PC-3 (cell line): ENCODE measurements around the gene WDR26. TPM values are rescaled to one million over a fixed set of nuclear protein-coding genes. Genes with fewer than 3 reads are reported as not detected.
A peak's percentile ranks its signal among the peaks of the same experiment; 100 is the strongest.

Experiments used
- ATAC-seq: fragments of 200-7000 bp; cut with Tn5 transposase; 2 replicates; pipeline ENCODE4 v1.9.1; 2020; ENCODE audit warnings: mild to moderate bottlenecking, moderate library complexity
- BruUV-seq: library from RNA; stranded (reverse); fragments of 400-500 nt; replicated peaks from 2 replicates; lab custom pipeline; 2021; lab: Mats Ljungman, UMichigan
- CTCF ChIA-PET: fragments of 300-600 bp; sonication (Branson Sonifier 250); formaldehyde crosslinking; loops from one replicate; lab custom pipeline; 2022; ENCODE audit warnings: antibody characterized with exemption; lab: Charles Lee
- POLR2A ChIA-PET: fragments of 300-600 bp; sonication (Branson Sonifier 250); formaldehyde crosslinking; loops from one replicate; lab custom pipeline; 2022; ENCODE audit warnings: antibody characterized with exemption; ENCODE audit not compliant: unreplicated experiment; lab: Charles Lee
- DNase-seq: peaks from one replicate; pipeline ENCODE4 v3.0.0-alpha.2; 2015
- H2AFZ ChIP-seq: fragments of 300-600 bp; sonication (generic); 2 replicates; pipeline ENCODE4 v1.6.0; 2016; ENCODE audit warnings: antibody characterized with exemption, low read length
- H3F3A ChIP-seq: fragments of 300-600 bp; sonication (generic); one replicate; pipeline ENCODE4 v1.6.0; 2017; ENCODE audit warnings: antibody characterized with exemption, low read length, control low read depth, mild to moderate bottlenecking; ENCODE audit not compliant: unreplicated experiment
- H3K27ac ChIP-seq: fragments of 300-600 bp; sonication (generic); 2 replicates; pipeline ENCODE4 v1.5.1; 2016; ENCODE audit warnings: mild to moderate bottlenecking, low read length
- H3K27me3 ChIP-seq: fragments of 300-600 bp; sonication (generic); 2 replicates; pipeline ENCODE4 v1.6.1; 2016; ENCODE audit warnings: low read length, mixed read lengths
- H3K36me3 ChIP-seq: fragments of 300-600 bp; sonication (generic); 2 replicates; pipeline ENCODE4 v1.6.1; 2016; ENCODE audit warnings: low read depth, mixed run types, low read length, mixed read lengths
- H3K4me1 ChIP-seq: fragments of 300-600 bp; sonication (generic); 2 replicates; pipeline ENCODE4 v1.5.1; 2016; ENCODE audit warnings: low read length; ENCODE audit not compliant: insufficient read depth
- H3K4me2 ChIP-seq: fragments of 300-600 bp; sonication (generic); 2 replicates; pipeline ENCODE4 v1.6.0; 2016; ENCODE audit warnings: low read length
- H3K4me3 ChIP-seq: fragments of 300-600 bp; sonication (generic); 2 replicates; pipeline ENCODE4 v1.5.1; 2016; ENCODE audit warnings: mild to moderate bottlenecking, low read length, mixed read lengths
- H3K79me2 ChIP-seq: fragments of 300-600 bp; sonication (generic); 2 replicates; pipeline ENCODE4 v1.6.1; 2017; ENCODE audit warnings: low read length, mixed read lengths
- H3K9ac ChIP-seq: fragments of 300-600 bp; sonication (generic); 2 replicates; pipeline ENCODE4 v1.6.0; 2016; ENCODE audit warnings: mild to moderate bottlenecking, low read length
- H3K9me2 ChIP-seq: fragments of 300-600 bp; sonication (generic); replicated peaks from 2 replicates; pipeline ENCODE4 v1.6.1; 2016; ENCODE audit warnings: mixed run types, low read length, mixed read lengths
- H3K9me3 ChIP-seq: fragments of 300-600 bp; sonication (generic); 2 replicates; pipeline ENCODE4 v1.6.1; 2016; ENCODE audit warnings: low read length, mixed read lengths
- H4K20me1 ChIP-seq: fragments of 300-600 bp; sonication (generic); 2 replicates; pipeline ENCODE4 v1.6.1; 2016; ENCODE audit warnings: low read length, mixed read lengths
- EZH2 ChIP-seq: fragments of 300-600 bp; sonication (generic); IDR thresholded peaks from one replicate; pipeline ENCODE4 v1.6.1; 2017; ENCODE audit warnings: antibody characterized with exemption, mild to moderate bottlenecking, low read length; ENCODE audit not compliant: unreplicated experiment
- EZH2phosphoT487 ChIP-seq: fragments of 300-600 bp; sonication (generic); IDR thresholded peaks from 2 replicates; pipeline ENCODE4 v1.6.1; 2018; ENCODE audit warnings: mild to moderate bottlenecking, antibody characterized with exemption, low read length, borderline replicate concordance
- intact Hi-C: fragments of 100-400 bp; cut with micrococcal nuclease; formaldehyde crosslinking; loops from 2 replicates; pipeline ENCODE4 v1.9.0; 2023
- total RNA-seq: library from RNA; depleted of rRNA; stranded (reverse); fragments of >200 nt; gene quantifications from 2 replicates; pipeline ENCODE4 v1.2.3, GENCODE V29; 2014
- TF ChIP-seq, protein P1 (sequence below): fragments of 300-600 bp; sonication (generic); conservative IDR thresholded peaks from 2 replicates; pipeline ENCODE4 v1.5.1; 2017; ENCODE audit warnings: antibody characterized with exemption, low read depth, mild to moderate bottlenecking, low read length

Gene WDR26
- total RNA-seq, 1 experiment from 2014 or later = 40.7 TPM

DNA sequence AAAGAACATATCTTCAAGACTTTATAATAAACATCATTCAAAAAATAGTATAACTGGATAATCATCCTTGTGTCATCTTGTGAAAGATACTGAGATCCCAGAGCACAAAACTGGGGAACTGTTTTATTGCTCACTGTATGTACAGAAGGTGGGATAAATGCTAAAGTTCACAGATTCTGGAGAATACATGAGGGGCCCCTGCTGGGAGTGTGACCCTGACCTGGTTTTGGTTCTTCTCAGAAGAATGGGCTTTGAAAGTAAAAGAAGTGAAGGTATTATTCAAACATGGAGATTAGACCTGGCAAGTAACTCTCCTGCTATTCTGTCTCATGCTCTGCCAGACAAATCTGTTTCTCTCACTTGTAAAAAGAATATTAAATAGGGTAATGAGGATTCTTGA lies 14.5 kb downstream of the WDR26 start:
- peaks cover 4% of the 10 kb centered on the region; the same call in 1 of the 2 replicates for H3K79me2 ChIP-seq
- TF ChIP-seq EZH2phosphoT487 (no peak), EZH2 (no peak)
- TF ChIP-seq, protein P1, sequence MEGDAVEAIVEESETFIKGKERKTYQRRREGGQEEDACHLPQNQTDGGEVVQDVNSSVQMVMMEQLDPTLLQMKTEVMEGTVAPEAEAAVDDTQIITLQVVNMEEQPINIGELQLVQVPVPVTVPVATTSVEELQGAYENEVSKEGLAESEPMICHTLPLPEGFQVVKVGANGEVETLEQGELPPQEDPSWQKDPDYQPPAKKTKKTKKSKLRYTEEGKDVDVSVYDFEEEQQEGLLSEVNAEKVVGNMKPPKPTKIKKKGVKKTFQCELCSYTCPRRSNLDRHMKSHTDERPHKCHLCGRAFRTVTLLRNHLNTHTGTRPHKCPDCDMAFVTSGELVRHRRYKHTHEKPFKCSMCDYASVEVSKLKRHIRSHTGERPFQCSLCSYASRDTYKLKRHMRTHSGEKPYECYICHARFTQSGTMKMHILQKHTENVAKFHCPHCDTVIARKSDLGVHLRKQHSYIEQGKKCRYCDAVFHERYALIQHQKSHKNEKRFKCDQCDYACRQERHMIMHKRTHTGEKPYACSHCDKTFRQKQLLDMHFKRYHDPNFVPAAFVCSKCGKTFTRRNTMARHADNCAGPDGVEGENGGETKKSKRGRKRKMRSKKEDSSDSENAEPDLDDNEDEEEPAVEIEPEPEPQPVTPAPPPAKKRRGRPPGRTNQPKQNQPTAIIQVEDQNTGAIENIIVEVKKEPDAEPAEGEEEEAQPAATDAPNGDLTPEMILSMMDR = no peak

DNA sequence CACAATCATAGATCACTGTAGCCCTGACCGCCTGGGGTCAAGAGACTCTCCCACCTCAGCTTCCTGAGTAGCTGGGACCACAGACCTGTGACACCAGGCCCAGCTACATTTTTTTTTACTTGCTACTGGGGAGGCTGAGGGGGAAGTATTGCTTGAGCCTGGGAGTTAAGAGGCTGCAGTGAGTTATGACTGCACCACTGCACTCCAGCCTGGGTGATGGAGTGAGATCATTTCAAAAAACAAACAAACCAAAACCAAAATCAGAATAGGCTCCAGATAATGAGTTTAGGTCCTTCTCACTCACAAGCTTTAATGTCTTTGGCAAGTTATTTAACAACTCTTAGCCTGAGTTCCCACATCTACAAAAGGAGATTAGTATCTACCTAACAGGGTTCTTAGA lies 22.8 kb downstream of the WDR26 start:
- ChIA-PET POLR2A (interaction anchor here (0.6 kb wide), 1 partner anchor 151 kb away, joined by 6 read pairs; no protein-coding TSS in a partner anchor), CTCF (interaction anchor here (0.8 kb wide), 1 partner anchor 19 kb away, joined by 5 read pairs; no protein-coding TSS in a partner anchor)
- DNase-seq (no peak), ATAC-seq (peak; percentile 64)
- no peak overlapping the region for H2AFZ ChIP-seq
- intact Hi-C loops = no loop called here
- H3K79me2 ChIP-seq = no peaks in the 10 kb centered on the region
- no peak overlapping the region for H3K4me2 ChIP-seq
- no peak overlapping the region for H3K4me3 ChIP-seq
- H3K36me3 ChIP-seq = peaks cover 39% of the 10 kb centered on the region
- no TSS peak for BruUV-seq
- no peaks in the 10 kb centered on the region for H3K9me3 ChIP-seq
- H3F3A ChIP-seq = no peaks in the 10 kb centered on the region
- H3K9me2 ChIP-seq = no peaks in the 10 kb centered on the region
- H3K27ac ChIP-seq = no peak overlapping the region
- H3K27me3 ChIP-seq = no peaks in the 10 kb centered on the region
- H4K20me1 ChIP-seq = no peaks in the 10 kb centered on the region
- H3K9ac ChIP-seq = no peak overlapping the region
- peaks cover 14% of the 10 kb centered on the region for H3K4me1 ChIP-seq
- TF ChIP-seq, protein P1 = no peak
- TF ChIP-seq EZH2 (no peak), EZH2phosphoT487 (no peak)

More for the DNA sequence above, 14.5 kb downstream of the WDR26 start:
- Histone ChIP-seq H3K9me2 (no peaks in the 10 kb centered on the region), H3K4me1 (no peaks in the 10 kb centered on the region), H3K9me3 (no peaks in the 10 kb centered on the region), H3K27ac (no peak overlapping the region), H3K9ac (no peak overlapping the region), H3K27me3 (no peaks in the 10 kb centered on the region), H3K4me3 (no peak overlapping the region), H3K36me3 (peaks cover 78% of the 10 kb centered on the region), H3K4me2 (no peak overlapping the region), H3F3A (no peaks in the 10 kb centered on the region), H4K20me1 (no peaks in the 10 kb centered on the region), H2AFZ (no peak overlapping the region)
- BruUV-seq = no TSS peak
- ChIA-PET POLR2A (no interaction called here), CTCF (no interaction called here)
- no peak for DNase-seq
- no peak for ATAC-seq
- intact Hi-C loops = loop anchor here (10.0 kb wide), 1 partner anchor 505 kb away; the partner anchor contains the start of gene DNAH14

DNA sequence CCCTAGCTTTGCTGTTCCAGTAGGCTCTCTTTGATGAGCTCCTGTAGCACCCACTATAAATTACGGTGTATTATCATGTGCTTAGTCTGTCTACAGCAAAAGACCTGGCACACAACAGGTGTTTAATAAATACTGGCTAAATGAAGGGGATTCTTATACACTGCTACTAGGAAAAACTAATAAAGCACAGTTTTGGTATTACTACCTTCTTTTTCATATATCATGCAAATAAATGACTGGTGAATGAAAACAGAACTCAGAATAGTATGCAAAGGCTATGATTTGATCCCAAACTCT lies 26.4 kb downstream of the WDR26 start:
- no peaks in the 10 kb centered on the region for H4K20me1 ChIP-seq
- H3K36me3 ChIP-seq = peaks cover 58% of the 10 kb centered on the region
- H3K79me2 ChIP-seq = no peaks in the 10 kb centered on the region
- intact Hi-C loops = loop anchor here (10.0 kb wide), 1 partner anchor 47 kb away; no protein-coding TSS in a partner anchor
- no peaks in the 10 kb centered on the region for H3K9me2 ChIP-seq
- H3K4me1 ChIP-seq = peaks cover 21% of the 10 kb centered on the region
- no peak; the same call in 1 of the 2 replicates for ATAC-seq
- BruUV-seq = no TSS peak
- ChIA-PET POLR2A (no interaction called here), CTCF (no interaction called here)
- no peak overlapping the region for H3K4me2 ChIP-seq
- H2AFZ ChIP-seq = no peak overlapping the region
- H3F3A ChIP-seq = no peaks in the 10 kb centered on the region
- H3K27me3 ChIP-seq = no peaks in the 10 kb centered on the region
- TF ChIP-seq EZH2phosphoT487 (no peak), EZH2 (no peak)
- TF ChIP-seq, protein P1 = no peak
- no peaks in the 10 kb centered on the region for H3K9me3 ChIP-seq
- no peak overlapping the region for H3K4me3 ChIP-seq
- H3K27ac ChIP-seq = no peak overlapping the region
- DNase-seq = no peak
- H3K9ac ChIP-seq = no peak overlapping the region
